CD4-positive, alpha-beta T cell treated with Interleukin-10 for 1 hour (primary cell): Measurements from ENCODE around the gene PRCD.
"Not testable (repeated sequence)": the region's sequence is repeated elsewhere in the genome, so short reads cannot be mapped to it uniquely, and the experiment has no call there.

Experiments
- DNase-seq: peaks from one replicate; pipeline ENCODE4 v3.0.0-alpha.2; 2020

The PRCD gene

DNA sequence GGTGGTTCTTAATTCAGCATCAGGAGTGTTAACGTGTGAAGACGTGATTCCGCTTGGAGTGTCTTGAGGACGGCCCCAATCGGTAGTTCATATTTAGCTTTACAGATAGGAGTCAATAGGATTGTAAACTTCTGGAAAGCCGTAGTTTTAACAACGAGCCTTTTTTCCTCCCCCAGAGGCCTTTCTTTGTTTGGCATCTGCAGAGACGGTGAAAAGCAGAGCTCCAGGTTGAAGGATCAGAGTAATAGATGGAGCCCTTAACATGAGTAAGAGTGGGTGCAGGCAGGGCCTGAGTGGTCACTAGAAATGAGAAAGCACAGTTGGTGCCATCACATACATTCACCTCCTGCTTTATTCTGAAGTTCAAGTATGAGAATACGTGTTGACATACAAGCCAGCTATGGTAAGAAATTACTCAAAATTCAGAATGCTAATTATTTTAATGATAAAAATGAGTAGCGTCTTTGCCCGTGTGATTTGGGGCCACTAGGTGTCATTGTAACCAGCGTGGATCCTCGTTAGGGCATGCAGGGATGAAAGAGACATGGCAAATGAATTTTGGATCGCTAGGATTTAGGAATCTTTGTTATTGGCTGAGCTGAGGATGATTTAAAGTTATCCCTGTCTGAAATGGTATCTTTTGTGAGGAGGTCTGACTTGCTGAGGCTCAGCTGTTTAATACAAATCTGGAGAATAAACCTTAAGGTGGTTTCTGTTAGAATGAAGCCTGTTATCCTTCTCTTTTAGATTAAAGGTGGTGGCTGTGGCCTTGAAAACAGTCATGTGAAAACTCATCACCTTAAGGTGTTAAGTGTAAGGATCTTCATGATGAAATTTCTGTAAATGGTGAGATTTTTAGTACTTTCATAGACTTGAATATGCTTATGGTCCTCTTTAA lies 18.6 kb downstream of the PRCD start:
- peak; percentile 43 for DNase-seq

DNA sequence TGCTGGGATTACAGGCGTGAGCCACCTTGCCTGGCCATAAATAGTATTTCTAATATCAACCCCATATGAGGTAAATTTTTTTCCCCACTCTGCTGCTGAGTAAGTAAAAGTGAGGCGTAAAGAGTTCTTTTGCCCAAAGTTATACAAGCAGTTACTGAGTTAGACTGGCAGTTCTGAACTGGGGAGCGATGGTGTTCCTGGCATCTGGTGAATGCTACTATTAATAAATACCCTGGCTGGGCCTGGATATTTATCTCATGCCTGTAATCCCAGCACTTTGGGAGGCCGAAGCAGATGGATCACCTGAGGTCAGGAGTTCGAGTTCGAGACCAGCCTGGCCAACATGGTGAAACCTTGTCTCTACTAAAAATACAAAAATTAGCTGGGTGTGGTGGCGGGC lies 19.6 kb downstream of the PRCD start:
- not testable (repeated sequence) for DNase-seq

DNA sequence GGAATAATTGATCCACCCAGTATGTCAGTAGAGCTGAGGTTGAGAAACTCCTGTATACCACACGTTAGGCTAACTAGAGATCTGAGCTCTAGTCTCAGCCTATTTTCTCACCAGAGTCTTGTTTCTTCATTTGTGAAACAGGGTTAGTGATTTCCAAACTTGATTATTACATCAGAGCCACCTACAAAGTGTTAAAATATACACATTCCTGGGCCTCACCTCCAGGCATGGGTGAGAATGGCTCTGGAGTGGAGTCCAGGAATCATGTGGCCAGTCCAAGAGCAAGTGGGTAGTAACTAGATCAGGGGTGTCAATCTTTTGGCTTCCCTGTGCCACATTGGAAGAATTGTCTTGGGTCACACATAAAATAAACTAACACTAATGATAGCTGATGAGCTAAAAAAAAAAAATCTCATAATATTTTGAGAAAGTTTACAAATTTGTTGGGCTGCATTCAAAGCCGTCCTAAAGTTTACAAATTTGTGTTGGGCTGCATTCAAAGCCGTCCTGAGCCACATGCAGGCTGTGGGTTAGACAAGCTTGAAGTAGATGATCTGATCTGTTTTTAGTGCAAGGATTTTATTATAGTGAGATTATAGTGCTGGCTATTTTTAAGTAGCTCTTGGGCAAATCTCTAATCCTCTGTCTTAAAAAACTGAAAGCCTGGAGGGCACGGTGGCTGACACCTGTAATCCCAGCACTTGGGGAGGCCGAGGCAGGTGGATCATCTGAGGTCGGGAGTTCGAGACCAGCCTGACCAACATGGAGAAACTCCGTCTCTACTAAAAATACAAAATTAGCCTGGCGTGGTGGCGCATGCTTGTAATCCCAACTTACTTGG lies 20.4 kb downstream of the PRCD start:
- no peak for DNase-seq

DNA sequence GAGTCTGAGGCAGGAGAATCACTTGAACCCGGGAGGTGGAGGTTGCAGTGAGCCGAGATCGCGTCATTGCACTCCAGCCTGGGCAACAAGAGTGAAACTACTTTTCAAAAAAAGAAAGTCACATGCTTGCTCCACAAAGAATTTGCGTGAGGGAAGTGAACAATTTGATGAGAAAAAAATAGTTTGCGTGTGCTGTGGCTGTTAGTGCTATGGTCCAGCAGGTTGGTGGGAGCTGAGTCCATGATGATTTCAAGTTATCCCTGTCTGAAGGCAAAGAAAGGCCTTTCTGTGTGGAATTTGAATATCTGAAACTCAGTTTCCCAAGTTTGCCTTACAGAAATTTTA lies 21.0 kb downstream of the PRCD start:
- no peak for DNase-seq

DNA sequence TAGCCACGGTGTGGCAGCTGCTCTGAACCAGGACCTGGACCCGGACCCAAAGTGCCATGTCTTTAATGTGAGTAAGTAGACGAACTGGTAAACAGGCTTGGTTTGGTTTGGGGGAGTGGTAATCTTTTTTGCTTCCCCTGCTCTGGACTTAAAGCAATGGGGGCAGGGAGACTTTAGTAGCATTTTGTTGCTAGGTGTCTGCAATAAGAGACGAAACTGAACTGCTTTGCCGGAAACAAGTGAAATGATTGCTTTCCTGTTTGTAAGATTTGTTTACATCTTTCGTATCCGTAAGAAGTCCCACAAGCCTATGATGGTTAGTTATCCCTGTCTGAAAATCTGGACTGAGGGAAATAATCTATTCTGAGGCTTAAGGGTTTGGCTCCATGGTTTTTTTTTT lies 21.5 kb downstream of the PRCD start:
- peak; percentile 75 for DNase-seq

DNA sequence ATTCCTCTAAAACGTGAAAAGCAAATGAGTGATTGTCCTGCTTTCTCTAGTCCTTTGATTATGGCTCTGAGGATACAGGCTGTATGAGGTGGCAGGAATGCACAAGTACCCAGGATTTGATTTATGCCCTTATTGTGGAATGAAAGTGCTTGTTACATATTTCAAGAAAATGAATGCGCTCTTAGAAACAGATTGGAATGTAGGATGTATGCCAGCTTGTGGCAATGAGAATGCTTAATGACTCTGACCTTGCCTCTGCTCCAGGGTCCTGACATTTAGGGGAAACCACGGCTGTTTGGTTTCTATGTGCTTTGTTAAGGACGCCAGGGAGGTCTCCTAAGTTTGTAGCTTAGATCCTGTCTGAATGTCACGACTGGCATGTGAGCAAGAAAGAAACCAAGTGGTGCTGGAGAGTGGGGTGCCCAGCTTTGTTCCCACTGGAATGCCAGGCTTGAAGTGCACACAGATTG lies 22.0 kb downstream of the PRCD start:
- no peak for DNase-seq

DNA sequence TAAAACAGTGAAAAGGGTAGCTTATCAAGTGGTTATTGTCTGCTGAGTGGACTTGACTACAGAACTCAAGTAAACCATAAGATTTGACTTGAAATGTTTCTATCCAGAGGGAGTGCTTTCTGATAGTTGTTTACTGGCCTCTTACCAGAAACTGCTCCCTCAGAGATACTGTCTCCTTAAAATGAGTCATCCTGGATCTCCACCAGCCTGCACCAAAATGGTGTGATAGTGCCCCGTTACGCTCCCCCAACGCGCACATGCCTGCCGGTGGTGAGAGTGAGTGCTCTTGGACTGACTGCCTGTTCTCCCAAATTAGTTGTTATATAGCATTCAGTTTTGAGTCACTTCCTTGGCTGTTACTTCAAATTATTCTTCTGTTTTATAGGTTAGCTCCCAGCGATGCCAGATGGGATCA lies 22.9 kb downstream of the PRCD start:
- no peak for DNase-seq

DNA sequence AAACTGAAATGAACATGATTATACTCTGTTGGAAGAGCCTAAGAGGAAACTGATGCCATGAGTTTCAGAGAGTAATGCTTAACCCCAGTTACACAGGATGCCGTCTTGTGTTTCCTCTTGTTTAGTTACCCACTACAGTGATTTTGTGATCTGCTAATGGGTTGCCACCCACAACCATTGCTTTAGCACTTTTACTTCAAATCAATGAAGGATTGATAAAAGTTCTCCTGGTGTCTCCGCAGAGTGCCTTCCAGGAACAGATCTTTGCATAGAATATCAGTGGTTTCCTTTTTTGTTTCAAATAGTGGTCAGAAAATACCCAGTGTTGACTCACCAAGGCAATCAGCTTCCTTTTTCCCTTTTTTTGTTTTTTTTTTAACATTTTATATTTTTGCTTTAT lies 23.5 kb downstream of the PRCD start:
- DNase-seq, result peak; percentile 32

DNA sequence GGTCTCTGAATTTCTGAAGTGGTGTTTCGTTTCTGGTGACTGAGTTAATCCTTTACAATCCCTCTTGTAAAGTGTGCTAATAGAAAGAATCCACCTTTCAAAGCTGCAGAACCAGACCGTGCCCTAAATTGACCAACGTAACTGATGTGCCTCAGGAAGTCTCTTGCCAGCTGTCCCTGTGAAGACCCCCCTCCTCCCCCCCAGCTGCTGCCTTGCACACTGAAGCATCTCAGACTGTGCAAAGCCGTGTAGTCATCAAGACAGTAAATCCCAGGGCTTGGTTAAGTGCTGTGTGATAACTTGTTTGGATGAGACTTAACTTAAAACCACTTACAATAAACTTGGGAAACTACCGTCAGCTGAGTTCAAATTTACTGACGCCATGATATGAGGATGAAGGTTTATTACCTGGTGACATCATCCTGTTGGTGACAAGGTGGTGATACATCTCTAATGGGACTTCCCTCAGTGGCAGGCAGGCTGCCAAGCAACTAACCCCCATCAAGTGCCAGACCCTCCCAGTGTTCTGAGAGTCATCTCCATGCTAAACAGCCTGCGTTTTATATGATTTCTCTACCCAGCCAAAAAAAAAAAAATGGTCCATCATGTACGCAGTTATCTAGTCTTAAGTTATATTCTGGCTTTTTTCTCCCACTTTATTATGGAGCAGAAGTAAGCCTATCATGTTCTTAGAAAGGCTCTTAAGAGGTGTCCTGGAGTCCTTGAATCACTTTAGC lies 25.3 kb downstream of the PRCD start:
- not testable (repeated sequence) for DNase-seq

DNA sequence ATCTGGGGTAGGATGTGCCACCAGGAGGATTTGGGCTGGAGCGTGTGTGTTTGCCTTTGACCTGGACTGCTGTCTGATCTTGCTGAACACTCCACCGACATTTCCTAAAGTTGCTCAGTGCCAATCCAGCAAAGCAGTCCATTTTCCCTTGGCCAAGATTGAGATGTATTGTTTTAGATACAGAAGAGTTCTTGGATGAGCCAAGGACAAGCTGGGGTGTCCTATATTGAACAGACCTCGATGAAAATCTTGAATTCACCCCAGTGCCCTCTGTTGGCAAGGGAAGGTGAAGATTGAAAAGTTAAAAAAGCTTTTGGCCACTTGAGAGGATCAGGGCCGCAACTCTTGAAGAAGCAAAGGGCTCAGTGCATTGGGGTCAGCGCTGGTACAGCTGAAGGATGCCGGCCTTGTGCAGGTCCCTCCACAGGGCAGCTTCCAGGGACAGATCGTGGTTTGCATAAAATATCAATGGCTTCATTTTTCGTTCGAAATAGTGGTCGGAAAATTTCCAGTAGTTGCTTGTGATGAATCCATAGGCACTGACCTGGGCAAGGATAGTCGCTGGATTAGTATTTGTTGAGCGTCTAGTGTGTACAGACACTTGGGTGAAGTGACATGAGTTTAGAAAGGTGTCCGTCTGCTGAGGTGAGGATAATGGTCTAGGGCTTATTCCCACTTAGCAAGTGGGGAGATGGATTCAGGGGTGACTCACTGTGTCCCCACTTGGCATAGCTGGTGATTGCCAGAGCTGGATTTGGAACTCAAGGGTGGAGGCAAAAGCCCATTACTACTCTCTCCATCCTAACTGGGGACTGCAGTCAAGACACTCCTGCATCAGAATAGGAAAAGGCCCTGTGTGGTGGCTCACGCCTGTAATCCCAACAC lies 26.1 kb downstream of the PRCD start:
- no peak for DNase-seq

DNA sequence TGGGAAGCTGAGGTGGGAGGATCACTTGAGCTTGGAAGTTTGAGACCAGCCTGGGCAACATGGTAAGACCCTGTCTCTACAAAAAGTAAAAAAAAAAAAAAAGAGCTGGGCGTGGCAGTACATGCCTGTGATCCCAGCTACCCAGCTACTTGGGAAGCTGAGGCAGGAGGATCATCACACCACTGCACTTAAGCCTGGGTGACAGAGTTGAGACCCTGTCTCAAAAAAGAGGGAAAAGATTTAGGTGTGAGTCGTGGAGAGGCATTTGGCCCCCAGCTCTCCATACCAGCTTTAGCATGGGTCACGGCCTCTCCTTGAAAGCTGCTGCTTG lies 26.7 kb downstream of the PRCD start:
- DNase-seq, result no peak

DNA sequence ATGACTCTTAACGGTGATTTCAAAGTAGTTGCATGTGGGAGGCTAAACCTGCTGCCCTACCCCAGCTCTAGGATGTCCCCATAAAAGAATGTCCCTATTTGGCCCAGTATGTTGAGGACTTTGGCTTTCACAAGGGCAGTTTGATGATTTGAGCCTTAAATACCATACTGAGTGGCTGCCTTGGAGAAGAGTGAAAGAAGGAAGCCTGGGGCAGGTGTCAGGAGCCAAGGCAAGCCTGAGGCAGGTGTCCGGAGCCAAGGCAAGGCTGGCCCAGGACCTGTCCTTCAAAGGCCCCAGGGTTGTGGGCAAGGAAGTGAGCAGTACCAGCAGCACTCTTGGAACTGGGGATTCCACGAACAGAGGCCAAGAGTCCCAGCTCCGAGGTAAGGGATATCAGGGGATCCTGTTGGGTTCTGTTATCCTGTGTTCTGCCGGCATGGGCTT lies 27.2 kb downstream of the PRCD start:
- no peak for DNase-seq

DNA sequence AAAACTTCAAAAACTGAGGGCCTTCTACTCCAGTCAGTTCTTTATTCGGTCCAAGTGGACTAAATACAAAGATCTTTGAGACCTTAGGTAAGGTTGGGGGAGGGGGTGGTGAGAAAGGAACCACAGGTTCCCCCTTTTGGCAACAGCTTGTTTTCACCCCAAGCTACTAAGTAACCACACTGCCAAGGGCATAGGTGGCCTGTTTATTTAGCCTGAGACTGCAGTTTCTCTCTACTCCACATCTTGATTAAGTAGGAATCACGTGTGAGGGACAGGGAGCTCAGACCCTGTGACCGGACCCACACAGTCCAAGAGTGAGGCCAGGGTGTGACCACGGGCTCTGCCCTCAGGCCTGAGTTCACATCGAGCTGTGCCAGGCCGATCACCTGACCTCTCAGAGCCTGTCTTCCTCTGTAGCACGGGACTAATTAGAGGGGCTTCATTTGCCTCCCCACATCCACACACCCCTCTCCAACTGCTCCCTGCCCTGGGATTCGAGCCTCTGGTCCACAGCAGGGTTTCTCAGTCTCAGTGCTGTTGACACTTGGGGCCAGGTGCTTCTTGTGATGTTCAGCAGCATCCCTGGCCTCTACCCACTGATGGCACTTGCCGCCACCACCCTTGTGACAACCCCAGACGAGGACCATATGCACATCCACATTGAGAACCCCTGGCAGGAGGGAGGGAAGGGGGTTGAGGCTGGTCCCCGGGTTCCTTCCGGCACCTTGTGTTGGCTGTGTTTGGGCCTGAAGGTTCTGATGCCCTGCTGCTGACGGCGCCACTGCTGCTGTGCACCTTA lies 28.0 kb downstream of the PRCD start:
- DNase-seq, result peak; percentile 23

DNA sequence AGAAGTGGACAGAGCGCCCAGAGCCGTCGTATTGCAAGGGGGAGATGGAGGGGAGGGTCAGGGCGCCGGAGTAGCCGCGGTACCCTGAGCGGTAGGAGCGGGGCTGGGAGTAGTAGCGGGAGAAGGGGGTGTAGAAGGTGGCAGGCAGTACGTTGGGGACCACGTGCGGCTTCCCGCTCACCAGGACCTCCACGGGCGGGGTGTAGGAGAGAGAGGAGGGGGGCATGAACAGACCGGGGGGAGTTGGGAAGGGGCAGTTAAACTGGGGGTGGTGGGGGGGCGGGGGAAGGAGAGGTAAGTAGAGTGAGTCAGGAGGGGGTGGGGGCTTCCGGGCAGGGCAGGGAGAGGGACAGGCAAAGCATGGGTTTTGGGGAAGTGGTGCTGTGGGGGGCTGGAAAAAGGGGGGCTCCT lies 29.0 kb downstream of the PRCD start:
- DNase-seq, result no peak

DNA sequence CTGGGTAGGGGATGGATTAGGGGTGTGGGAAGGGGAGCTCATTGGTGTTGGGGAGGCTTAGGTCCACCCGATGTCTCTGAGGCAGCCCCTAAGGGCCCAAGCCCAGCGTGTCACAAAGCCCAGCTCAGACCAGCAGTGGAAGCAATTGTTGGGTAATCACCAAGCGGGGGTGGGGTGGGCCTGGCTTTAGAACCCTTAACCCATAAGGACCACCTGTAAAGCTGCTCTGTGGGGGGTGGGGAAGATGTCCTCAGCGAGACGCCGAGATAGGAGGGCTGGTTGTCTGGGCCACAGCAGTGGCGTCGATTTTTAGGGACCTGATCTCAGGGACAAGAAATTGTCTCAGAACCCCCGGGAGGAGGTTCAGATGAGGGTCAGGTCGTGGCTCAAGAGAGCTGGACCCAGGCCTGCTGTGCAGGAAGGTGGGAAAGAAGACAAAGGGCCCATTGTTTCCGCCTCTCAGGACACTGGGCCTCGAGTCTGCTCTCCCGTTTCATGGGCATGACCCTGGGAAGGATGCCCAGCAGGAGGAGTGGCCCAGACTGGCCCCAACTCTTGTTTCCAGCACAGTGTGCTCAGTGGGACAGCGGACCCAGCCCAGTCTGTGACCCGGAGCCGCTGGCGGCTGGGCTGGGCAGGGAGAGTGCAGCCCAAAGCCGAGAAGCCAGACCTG lies 29.9 kb downstream of the PRCD start:
- no peak for DNase-seq

DNA sequence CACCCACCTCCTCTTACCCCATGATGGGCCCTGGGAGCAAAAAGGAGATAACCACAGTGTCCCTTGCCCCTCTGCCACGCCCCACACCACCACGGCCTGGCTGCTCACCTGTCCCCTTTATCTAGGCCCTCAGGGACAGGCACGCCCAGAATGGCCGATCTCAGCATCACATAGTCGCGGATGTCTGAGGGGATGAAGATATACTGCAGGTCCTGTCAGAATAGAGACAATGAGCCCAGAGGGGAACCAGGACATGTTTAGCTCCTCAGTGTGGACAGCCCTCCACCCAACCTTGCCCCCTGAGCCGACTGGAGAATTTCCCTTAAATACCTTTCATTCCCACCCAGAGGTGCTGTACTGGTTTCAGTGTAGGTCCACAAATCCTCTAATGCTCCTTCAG lies 30.6 kb downstream of the PRCD start:
- DNase-seq, result no peak

DNA sequence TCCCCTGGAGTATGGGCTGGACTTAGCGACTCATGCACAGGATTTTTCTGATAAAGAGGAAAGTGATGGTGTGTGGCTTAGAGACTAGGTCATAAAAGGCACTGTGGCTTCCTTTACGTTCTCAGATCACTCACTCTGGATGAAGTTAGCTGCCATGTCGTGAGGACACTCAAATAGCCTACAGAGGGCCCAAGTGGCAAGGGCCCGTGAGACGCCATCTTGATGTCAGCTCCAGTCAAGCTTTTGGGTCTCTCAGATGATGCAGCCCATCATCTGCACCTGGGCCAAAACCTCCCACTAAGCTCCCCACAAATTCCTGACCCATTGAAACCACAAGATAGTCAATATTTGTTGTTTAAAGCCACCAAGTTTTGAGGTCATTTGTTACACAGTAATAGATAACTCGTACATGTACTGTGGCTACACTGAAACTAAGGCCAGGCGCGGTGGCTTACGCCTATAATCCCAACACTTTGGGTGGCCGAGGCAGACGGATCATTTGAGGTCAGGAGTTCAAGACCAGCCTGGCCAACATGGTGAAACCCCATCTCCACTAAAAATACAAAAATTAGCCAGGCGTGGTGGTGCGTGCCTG lies 31.1 kb downstream of the PRCD start:
- no peak for DNase-seq

DNA sequence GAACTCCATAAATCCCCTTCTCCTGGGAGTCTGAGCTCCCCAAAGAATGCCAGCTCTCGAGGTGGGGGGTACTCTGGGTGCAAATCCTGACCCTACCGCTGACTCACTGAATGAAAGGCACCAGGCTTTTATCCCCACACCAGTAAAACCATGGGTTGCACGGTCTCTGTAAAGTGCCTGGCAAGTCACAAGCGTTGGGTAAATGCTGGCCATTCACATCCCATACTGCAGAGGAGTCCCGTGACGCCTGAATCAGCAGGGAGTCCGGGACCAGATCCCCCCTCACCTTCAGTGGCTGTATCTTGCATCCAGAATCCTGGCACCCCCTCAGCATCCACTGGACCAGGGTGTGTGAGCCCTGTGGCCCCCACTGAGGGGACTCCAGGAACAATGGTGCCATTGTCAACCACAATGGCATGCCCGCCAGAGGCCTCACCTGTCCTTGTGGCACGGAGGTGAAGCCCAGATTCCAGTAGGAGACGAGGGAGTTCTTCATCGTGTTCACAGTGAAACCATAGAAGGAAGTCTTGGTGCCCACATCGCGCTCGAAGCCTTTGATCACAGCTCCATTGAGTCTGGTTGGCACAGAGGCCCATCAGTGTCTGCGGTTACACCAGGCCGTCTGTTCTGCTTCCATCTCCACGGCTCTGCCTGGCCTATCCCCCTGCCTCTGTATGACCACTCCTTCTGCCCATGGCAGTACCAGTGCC lies 32.5 kb downstream of the PRCD start:
- no peak for DNase-seq

DNA sequence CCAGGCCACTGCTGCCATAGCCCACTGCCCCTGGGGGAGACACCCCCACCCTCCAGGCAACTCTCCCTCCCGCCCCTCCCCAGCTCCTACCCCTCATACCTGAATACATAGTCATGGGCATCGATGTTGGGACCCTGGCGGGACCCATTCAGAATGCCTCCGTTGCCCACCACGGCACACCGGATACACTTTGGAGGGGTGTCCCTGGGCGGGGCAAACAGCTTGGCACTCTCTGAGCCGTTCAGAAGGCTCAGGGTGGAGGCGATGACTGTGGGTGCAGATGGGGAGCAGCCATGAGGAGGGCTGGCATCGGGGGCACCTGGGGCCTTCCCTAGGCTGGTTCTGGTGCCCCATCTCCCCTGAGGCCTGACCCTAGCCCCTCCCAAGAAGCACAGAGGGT lies 33.3 kb downstream of the PRCD start:
- no peak for DNase-seq

DNA sequence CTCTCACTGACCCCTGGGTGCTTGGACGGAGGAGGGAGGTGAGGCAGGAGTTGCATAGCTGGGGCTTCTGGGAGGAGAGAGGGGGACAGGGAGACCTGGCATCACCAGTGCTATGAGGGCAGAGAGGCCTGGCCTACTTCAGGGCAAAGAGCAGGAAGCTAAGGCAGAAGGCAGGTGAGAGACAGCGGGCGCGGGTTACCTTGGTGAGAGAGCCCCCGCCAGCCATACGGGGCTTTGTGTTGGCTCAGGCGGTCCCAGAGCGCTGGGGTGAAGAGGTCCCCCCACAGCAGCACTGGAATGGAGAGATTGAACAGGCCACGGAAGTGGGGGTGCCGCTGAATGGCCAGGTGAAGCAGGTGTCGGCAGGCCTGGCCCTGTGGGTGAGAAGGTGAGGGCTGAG lies 34.3 kb downstream of the PRCD start:
- DNase-seq, result no peak
